ENCODE measurements around the gene HRAS.

- no peak for TF ChIP-seq POLR2AphosphoS5 (IDR thresholded peaks at IDR 0.05; ENCODE audit: low read depth, low read length)
- no peak for TF ChIP-seq POLR2A (IDR thresholded peaks at IDR 0.05; ENCODE audit: low read depth, low read length)
- TF ChIP-seq TAF1 (IDR thresholded peaks at IDR 0.05; ENCODE audit: low read depth, low read length) = no peak
- no peak for TF ChIP-seq SPI1 (IDR thresholded peaks at IDR 0.05; ENCODE audit: low read depth, low read length)
- TF ChIP-seq PAX5 (IDR thresholded peaks at IDR 0.05; ENCODE audit: insufficient read depth, low read length, severe bottlenecking) = no peak
Measured at GRCh38 chr11:538431-539051, 3.2 kb upstream of the HRAS start.
